ENCODE data around the gene SLC30A2. TPM values are rescaled to one million over a fixed set of nuclear protein-coding genes. Genes with fewer than 3 reads are reported as not detected.

Gene SLC30A2
- total RNA-seq, 1 donor = not detected

GRCh38 chr1:26037904-26038303, 8.0 kb downstream of the SLC30A2 start:
- no peak overlapping the region for H3K4me3 ChIP-seq (ENCODE audit: low read length)

DNA sequence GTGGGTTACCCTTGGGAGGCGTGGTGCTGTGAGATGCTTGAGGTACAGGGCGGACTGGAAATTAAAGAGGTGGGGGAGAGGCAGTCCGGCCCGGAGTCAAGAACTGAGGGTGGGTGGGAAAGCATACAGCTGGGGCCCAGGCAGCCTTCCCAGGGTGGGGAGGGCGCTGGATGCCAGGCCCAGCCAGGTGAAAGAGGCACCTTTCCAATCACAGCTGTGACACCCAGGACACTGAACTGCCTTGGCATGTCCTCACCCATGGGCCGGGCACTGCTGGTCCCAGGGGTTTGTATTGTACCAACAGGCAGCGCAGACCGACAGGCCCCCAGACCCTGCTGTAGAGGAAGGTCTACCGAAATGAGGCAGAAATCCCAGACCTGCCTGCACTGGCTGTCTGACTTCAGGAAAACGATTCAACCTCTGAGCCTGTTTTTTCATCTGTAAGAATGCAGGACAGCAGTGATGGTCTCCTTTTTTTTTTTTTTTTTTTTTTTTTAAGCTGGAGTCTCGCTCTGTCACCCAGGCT, 9.1 kb downstream of the SLC30A2 start:
- no peaks in the 10 kb centered on the region for H3K27me3 ChIP-seq (ENCODE audit: insufficient read depth, low read length)
- H3K4me1 ChIP-seq (ENCODE audit: insufficient read depth, low read length) = peaks cover 11% of the 10 kb centered on the region
- H3K9me3 ChIP-seq (ENCODE audit: low read depth, low read length) = no peaks in the 10 kb centered on the region
- H3K4me3 ChIP-seq (ENCODE audit: low read length) = no peak overlapping the region

More at GRCh38 chr1:26037904-26038303, 8.0 kb downstream of the SLC30A2 start:
- Histone ChIP-seq H3K9me3 (ENCODE audit: low read depth, low read length) (no peaks in the 10 kb centered on the region), H3K27me3 (ENCODE audit: insufficient read depth, low read length) (no peaks in the 10 kb centered on the region), H3K4me1 (ENCODE audit: insufficient read depth, low read length) (peaks cover 11% of the 10 kb centered on the region)

GRCh38 chr1:26035959-26036755, 9.8 kb downstream of the SLC30A2 start:
- Histone ChIP-seq H3K4me1 (ENCODE audit: insufficient read depth, low read length) (peaks cover 11% of the 10 kb centered on the region), H3K27me3 (ENCODE audit: insufficient read depth, low read length) (no peaks in the 10 kb centered on the region), H3K4me3 (ENCODE audit: low read length) (peak overlapping the region; percentile 89), H3K9me3 (ENCODE audit: low read depth, low read length) (no peaks in the 10 kb centered on the region)

DNA sequence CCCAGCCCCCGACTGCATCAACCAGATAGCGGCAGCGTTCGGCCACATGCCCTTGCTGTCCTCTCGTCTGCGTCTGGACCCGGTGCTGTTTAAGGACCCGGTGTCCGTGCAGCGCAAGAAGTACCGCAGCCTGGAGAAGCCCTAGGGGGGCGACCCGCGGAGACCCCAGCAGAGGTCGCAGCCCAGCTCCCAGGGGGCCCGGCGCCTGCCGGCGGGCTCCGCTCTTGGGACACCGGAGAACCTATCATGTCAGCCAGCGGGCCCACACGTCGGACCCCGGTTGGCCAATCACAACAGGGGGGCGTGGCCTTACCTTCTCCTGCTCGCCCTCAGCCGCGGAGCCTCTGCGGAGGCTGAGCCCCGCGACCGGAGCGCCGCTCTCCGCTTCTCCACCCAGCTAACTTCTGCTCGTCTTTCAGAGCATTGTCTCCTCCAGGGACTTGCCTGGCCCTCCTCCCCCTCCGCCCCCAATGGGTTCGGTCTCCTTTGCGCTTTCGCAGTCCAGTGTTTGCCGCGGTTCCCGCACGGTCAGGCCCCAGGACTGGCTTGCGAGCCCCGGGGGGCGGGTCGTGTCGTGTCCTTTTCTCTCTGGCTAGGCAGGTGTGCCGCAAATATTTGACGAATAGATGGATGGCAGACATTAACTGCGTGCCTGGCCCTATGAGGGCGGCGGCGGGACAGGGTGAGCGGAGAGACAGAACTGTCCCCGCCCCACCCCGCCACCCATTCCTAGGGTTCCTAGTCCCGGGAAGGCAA, 10.5 kb downstream of the SLC30A2 start:
- Histone ChIP-seq H3K9me3 (ENCODE audit: low read depth, low read length) (no peaks in the 10 kb centered on the region), H3K4me1 (ENCODE audit: insufficient read depth, low read length) (peaks cover 11% of the 10 kb centered on the region), H3K27me3 (ENCODE audit: insufficient read depth, low read length) (no peaks in the 10 kb centered on the region), H3K4me3 (ENCODE audit: low read length) (peak overlapping the region; percentile 89)

GRCh38 chr1:26034504-26035202, 11.3 kb downstream of the SLC30A2 start:
- Histone ChIP-seq H3K27me3 (ENCODE audit: insufficient read depth, low read length) (no peaks in the 10 kb centered on the region), H3K4me3 (ENCODE audit: low read length) (peak overlapping the region; percentile 89), H3K4me1 (ENCODE audit: insufficient read depth, low read length) (peaks cover 11% of the 10 kb centered on the region), H3K9me3 (ENCODE audit: low read depth, low read length) (no peaks in the 10 kb centered on the region)

DNA sequence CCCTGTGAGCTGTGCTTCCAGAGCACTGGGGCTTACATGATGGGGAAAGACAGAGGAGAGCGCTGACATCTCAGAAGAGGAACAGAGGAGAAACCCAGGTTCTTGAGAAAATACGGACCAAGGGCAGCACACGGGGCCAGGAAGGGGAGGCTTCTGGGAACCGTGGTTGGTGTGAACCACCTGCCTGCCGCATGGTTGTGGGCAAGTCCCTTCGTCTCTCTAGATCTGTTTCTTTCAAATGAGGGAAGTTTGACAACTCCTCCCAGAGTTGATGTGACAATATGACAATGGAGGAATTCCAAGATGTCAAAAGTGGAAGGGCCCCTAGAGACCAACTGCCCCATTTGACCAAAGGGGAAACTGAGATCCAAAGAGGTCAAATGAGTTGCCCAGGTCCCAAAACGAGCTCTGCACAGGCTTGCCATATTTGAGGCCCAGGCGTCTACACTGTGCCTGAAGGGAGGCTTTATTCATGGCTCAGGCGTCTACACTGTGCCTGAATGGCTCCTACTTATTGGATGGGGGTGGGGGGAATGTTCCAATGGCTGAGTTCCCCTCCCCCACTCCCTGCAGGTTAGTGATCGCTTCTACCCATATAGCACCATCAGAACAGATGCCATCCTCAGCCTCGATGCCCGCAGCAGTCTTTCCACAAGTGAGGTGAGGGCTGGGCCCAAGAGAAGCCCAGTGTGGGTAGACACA, 13.1 kb downstream of the SLC30A2 start:
- H3K9me3 ChIP-seq (ENCODE audit: low read depth, low read length) = no peaks in the 10 kb centered on the region
- peaks cover 11% of the 10 kb centered on the region for H3K4me1 ChIP-seq (ENCODE audit: insufficient read depth, low read length)
- H3K4me3 ChIP-seq (ENCODE audit: low read length) = no peak overlapping the region
- no peaks in the 10 kb centered on the region for H3K27me3 ChIP-seq (ENCODE audit: insufficient read depth, low read length)

GRCh38 chr1:26031611-26032220, 14.2 kb downstream of the SLC30A2 start:
- Histone ChIP-seq H3K27me3 (ENCODE audit: insufficient read depth, low read length) (no peaks in the 10 kb centered on the region), H3K4me3 (ENCODE audit: low read length) (no peak overlapping the region), H3K4me1 (ENCODE audit: insufficient read depth, low read length) (peaks cover 11% of the 10 kb centered on the region), H3K9me3 (ENCODE audit: low read depth, low read length) (no peaks in the 10 kb centered on the region)

DNA sequence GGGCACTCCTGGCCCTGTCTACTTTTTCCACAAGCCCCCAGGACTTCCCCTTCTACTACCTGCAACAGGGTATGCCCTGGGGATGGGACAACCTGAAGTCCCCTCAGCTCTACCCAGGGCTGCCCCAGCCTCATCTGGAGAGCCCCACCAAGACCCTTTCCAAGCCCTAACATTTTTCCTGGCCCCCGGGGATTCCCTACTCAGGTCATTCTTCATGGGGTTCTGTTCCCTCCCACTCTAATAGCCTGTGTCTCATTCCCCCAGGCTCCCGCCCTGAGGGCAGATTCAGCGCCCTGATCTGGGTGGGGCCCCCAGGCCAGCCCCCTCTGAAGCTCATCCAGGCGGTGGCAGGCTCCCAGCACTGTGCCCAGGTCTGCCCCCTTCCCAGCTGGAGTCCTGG, 14.7 kb downstream of the SLC30A2 start:
- Histone ChIP-seq H3K27me3 (ENCODE audit: insufficient read depth, low read length) (no peaks in the 10 kb centered on the region), H3K9me3 (ENCODE audit: low read depth, low read length) (no peaks in the 10 kb centered on the region), H3K4me1 (ENCODE audit: insufficient read depth, low read length) (peaks cover 9% of the 10 kb centered on the region), H3K4me3 (ENCODE audit: low read length) (no peak overlapping the region)

DNA sequence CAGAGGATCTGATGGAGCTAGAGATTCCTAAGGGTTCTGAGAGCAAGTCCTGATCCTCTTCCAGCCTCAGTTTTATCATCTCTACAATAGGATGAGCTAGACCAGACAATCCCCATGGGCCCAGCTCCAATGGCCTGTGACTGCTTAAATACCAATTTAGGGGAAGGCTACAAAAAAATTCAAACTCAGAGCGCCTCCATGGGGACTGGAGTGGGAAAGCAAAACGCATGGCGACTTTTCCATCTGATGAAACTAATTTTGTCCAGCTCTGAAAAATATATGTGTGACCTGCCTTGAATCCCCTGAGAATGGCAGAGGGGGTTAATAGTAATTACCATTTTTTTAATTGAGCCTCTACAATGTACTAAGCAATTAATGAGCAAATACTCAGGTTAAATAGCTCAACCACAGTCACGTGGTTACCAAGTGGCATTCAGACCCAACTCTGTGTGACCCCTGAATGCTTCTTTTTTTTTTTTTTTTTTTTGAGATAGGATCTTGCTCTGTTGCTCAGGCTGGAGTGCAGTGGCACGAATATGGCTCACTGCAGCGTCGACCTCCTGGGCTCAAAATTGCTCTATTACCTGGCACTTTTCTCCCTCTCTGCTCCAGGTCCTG, 15.9 kb downstream of the SLC30A2 start:
- Histone ChIP-seq H3K4me3 (ENCODE audit: low read length) (no peak overlapping the region), H3K4me1 (ENCODE audit: insufficient read depth, low read length) (peaks cover 4% of the 10 kb centered on the region), H3K9me3 (ENCODE audit: low read depth, low read length) (no peaks in the 10 kb centered on the region), H3K27me3 (ENCODE audit: insufficient read depth, low read length) (no peaks in the 10 kb centered on the region)

DNA sequence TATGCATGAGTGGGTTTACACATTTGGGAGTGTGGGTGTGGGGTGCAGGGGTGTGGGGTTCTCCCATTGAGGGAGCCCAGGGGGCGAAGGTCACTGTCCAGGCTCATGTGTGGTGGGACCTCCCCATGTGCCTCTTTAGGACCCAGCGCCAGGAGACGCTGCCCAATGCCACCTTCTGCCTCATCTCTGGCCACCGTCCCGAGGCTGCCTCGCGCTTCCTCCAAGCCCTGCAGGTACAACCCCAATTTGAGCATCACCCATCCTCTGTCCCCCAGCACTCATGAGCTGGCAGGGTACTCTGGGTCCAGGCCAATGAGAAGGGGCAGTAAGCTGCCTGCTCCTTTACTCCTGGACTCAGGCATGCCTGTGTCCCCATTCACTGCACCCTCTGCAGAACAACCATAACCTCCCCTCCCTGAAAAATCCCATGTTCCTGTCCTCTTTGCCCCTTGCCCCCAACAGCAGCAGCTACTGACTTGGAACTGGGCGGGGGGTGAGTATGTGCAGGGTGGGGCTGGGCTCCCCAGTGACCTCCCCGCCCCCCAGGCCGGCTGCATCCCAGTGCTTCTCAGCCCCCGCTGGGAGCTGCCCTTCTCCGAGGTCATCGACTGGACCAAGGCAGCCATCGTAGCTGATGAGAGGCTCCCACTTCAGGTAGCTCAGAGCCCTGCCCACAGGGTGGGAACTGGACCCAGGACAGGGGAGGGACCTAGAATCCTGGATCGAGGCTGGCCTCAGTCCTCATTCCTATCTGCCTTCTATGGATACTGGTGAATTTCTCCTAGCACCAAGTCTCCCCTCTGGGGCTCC, 16.7 kb downstream of the SLC30A2 start:
- Histone ChIP-seq H3K9me3 (ENCODE audit: low read depth, low read length) (no peaks in the 10 kb centered on the region), H3K4me3 (ENCODE audit: low read length) (no peak overlapping the region), H3K4me1 (ENCODE audit: insufficient read depth, low read length) (no peaks in the 10 kb centered on the region), H3K27me3 (ENCODE audit: insufficient read depth, low read length) (no peaks in the 10 kb centered on the region)

DNA sequence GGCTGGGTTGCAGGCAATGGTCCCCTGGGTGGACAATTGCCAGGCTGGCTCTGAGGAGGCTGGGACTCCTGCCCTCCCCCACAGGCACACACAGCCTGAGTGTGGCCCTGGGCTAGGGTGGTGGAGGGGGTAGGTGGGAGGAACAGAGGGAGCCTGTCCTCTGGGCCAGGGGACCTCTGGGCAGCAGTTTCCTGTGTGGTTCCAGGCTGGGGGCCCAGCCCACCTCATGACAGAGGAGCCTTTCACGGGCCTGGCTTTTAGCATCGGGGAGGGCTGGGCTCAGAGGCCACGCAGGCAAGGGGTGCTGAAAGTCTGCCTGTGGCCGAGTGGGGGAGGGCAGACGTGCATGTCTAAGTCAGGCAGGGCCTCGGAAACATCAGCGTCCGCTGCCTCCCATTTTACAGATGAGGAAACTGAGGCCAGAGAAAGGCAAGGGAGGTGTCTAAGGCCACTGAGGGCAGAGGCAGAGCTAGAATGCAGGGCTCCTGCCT, 17.4 kb downstream of the SLC30A2 start:
- no peak overlapping the region for H3K4me3 ChIP-seq (ENCODE audit: low read length)
- no peaks in the 10 kb centered on the region for H3K4me1 ChIP-seq (ENCODE audit: insufficient read depth, low read length)
- H3K27me3 ChIP-seq (ENCODE audit: insufficient read depth, low read length) = no peaks in the 10 kb centered on the region
- no peaks in the 10 kb centered on the region for H3K9me3 ChIP-seq (ENCODE audit: low read depth, low read length)

DNA sequence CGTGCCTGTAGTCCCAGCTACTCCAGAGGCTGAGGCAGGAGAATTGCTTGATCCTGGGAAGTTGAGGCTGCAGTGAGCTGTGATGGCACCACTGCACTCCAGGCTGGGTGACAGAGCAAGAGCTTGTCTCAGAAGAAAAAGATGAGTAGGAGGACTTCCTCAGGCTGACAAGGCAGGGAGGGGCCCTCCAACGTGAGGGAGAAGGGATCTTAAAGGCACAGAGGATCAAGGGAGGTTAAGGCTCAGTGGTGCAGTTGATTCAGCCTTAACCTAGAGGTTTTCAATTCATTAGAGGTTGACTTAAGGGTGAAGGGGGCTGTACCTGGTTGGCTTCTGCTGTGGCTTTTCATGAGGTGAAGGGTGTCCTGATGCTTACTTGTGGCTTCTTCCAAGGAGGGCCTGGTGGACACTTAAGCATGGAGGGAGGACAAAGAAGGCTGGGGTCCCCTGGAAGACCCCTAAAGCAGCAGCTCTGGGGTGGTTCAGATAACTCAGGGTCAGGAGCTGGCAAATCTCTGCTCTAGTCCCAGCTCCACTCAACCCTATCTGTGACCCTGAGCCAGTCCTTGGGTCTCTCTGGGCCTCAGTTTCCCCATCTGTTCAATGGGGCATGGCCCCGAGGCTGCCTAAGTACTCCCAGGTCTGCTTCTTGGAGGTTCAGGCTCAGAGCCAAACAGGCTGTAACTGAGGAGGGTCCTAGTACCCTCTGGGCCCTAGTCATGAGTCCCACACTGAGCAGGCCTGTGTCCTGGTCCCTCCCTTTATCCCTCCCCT, 18.0 kb downstream of the SLC30A2 start:
- Histone ChIP-seq H3K9me3 (ENCODE audit: low read depth, low read length) (no peaks in the 10 kb centered on the region), H3K4me1 (ENCODE audit: insufficient read depth, low read length) (no peaks in the 10 kb centered on the region), H3K27me3 (ENCODE audit: insufficient read depth, low read length) (no peaks in the 10 kb centered on the region), H3K4me3 (ENCODE audit: low read length) (no peak overlapping the region)

Measured in mononuclear cell (primary cell).